HG03520 (cell line): ENCODE measurements around the gene CRHBP.
"Not testable (repeated sequence)": the region's sequence is repeated elsewhere in the genome, so short reads cannot be mapped to it uniquely, and the experiment has no call there.

Experiments used
- ATAC-seq: cut with Tn5 transposase; IDR thresholded peaks from one replicate; pipeline ENCODE4 v1.9.1; 2021; ENCODE audit warnings: mild to moderate bottlenecking, moderate library complexity; ENCODE audit not compliant: unreplicated experiment

CRHBP gene

GRCh38 chr5:76952795-76953536 lies at the start of gene CRHBP:
CRHBP (plus strand) TSS chr5:76953045; CDS start chr5:76953135, 90 bp downstream.
- ATAC-seq: no peak

GRCh38 chr5:76908166-76908565 lies 44.7 kb upstream of the CRHBP start:
- no peak for ATAC-seq

GRCh38 chr5:76910344-76910933 lies 42.4 kb upstream of the CRHBP start:
- ATAC-seq: not testable (repeated sequence)

- ATAC-seq: not testable (repeated sequence)
Observed at GRCh38 chr5:76914671-76915070, 38.2 kb upstream of the CRHBP start.

- no peak for ATAC-seq
Observed at GRCh38 chr5:76918539-76918938, 34.3 kb upstream of the CRHBP start.

GRCh38 chr5:76920491-76920890 lies 32.4 kb upstream of the CRHBP start:
- no peak for ATAC-seq

GRCh38 chr5:76926329-76927105 lies 26.3 kb upstream of the CRHBP start:
- ATAC-seq: no peak

- ATAC-seq: no peak
Observed at GRCh38 chr5:76927961-76928360, 24.9 kb upstream of the CRHBP start.

GRCh38 chr5:76930083-76930482 lies 22.8 kb upstream of the CRHBP start:
- no peak for ATAC-seq

GRCh38 chr5:76938177-76938576 lies 14.7 kb upstream of the CRHBP start:
- no peak for ATAC-seq

GRCh38 chr5:76941000-76941399 lies 11.8 kb upstream of the CRHBP start:
- ATAC-seq: no peak

- no peak for ATAC-seq
Observed at GRCh38 chr5:76941442-76941841, 11.4 kb upstream of the CRHBP start.

- no peak for ATAC-seq
Observed at GRCh38 chr5:76942581-76942980, 10.3 kb upstream of the CRHBP start.

- no peak for ATAC-seq
Observed at GRCh38 chr5:76943006-76943405, 9.8 kb upstream of the CRHBP start.

GRCh38 chr5:76944638-76945037 lies 8.2 kb upstream of the CRHBP start:
- ATAC-seq: no peak

- ATAC-seq: not testable (repeated sequence)
Observed at GRCh38 chr5:76945238-76945637, 7.6 kb upstream of the CRHBP start.

GRCh38 chr5:76946090-76946489 lies 6.8 kb upstream of the CRHBP start:
- no peak for ATAC-seq

- ATAC-seq: no peak
Observed at GRCh38 chr5:76947082-76947503, 5.8 kb upstream of the CRHBP start.

- ATAC-seq: no peak
Observed at GRCh38 chr5:76953551-76954382, 922 bp downstream of the CRHBP start.

GRCh38 chr5:76954383-76954763 lies 1.5 kb downstream of the CRHBP start:
- no peak for ATAC-seq

GRCh38 chr5:76956033-76956432 lies 3.2 kb downstream of the CRHBP start:
- ATAC-seq: no peak
